Stimulated activated CD8-positive, alpha-beta memory T cell treated with anti-CD3 and anti-CD28 coated beads, Interleukin-12 subunit alpha, Interleukin-12 subunit beta, amount 100 ng/mL, for 24 hours (primary cell): ENCODE data around the gene SMNDC1.
"Not testable (repeated sequence)": the region's sequence is repeated elsewhere in the genome, so short reads cannot be mapped to it uniquely, and the experiment has no call there.

Experiments used
- DNase-seq: peaks from one replicate; pipeline ENCODE4 v3.0.0-alpha.2; 2020; ENCODE audit errors: extremely low read depth

SMNDC1 gene

DNA sequence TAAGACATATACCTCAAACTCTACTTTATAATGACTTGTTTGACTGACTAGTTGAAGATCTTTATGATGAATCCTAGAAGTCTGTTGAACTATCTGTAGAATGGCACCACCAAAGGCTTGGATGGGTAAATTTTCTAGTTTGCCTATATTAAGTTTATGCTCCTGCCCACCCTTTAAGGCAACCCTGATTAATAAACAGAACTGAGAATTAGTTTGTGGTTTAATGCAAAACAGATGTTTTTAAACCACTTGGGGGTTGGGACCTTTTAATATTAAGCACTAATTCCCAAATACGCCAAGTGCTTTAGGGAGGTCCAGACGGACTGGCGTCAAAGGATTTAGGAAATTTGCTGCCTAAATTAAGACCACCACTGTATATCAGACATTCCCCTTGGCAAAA, 20.5 kb downstream of the SMNDC1 start:
- DNase-seq = no peak

GRCh38 chr10:110279407-110279986, 25.2 kb downstream of the SMNDC1 start:
- DNase-seq = no peak

DNA sequence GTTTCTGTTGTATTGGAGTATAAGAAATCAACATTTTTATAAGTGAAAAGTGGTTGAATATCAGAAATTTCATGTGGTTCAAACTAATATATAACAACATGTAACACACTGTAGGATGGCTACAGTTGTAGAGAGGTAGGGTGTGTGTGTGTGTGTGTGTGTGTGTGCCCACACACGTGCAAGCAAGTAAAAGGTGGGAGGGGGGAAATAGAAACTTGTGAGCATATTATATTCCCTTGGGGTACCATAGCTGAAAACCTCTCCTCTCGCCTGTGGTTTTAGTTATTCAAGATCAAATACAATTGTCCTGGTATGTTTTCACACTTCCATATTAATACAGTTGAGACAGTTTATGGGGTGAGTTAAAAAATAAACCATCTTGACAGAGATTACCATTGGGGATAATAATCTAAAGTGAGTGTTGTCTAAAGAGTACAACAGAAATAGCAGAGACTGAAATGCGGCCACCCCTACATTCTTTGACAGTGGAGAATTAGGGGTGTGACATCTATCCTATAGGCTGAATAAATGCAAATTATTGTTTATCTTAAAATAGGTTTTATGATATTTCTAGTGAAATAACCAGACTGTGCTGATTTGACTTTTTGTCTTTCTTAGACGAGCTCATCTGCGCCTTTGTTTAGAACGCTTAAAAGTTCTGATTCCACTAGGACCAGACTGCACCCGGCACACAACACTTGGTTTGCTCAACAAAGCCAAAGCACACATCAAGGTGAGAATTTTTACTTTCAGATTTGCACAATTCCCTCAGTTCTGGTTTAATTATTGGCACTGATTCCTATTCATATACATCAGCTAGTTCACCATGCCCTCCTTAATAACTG, 25.9 kb downstream of the SMNDC1 start:
- DNase-seq = no peak

DNA sequence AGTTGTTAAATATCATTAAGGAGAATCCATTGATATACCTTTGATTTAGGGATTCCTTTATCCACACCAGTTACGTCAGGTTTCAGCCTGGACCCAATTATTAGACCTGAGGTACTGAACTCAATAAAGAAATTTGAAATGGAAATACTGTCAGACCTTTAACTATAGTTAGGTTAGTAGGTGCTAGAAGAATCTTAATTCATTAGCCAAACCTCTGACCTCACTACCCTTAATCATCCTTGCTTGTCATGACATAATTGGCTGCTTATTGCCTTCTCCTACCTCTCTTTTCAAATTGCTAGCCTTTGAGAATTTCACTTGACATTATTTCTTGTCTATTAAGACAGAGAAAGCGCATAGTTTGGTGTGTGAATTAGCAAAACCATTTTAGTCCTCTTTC, 27.1 kb downstream of the SMNDC1 start:
- DNase-seq = no peak

- no peak for DNase-seq
These were observed 28.1 kb downstream of the SMNDC1 start for GRCh38 chr10:110276603-110277002.

- DNase-seq = no peak
These were observed 29.5 kb downstream of the SMNDC1 start for GRCh38 chr10:110275128-110275729.

DNA sequence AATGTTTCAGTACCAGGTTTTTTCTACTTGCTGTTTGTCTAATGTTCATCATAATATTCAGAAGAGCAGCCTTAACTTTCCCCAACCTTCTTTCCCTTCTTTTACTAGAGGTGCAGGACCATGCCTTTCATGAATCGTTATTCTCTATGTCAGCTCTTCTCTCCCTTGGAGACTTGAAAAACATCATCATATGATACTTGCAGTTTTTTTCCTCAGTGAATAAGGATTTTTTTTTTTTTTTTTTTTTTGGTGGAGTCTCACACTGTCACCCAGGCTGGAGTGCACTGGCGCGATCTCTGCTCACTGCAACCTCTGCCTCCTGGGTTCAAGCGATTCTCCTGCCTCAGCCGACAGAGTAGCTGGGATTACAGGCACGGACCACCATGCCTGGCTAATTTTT, 30.1 kb downstream of the SMNDC1 start:
- DNase-seq = no peak

DNA sequence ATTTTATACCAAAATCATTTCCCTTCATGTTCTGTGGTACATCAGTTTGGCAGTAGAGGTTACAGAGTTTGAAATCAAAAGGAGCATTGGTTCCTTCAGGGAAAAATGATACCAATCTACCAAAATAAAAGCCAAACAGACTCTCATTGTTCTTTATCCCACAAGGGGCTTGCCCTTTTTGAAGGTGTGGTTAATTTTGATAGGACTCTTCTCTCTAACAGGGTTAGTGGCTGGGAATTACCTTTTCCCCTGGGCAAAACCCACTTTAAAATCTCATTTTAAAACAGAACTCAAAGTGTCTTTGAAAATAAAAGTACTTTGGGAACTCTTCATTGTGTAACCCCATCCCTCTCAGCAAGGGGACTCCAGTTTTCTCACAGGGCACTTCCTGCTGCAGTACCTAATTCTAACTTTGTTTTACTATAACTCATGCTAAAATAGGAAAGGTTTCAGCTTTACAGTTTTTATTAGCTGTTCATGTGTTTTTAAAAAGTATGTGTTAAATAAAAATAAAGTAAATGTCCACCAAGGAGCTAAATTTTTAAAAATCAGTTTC, 30.6 kb downstream of the SMNDC1 start:
- no peak for DNase-seq

- no peak for DNase-seq
These were observed 31.2 kb downstream of the SMNDC1 start for GRCh38 chr10:110273474-110273873.

DNA sequence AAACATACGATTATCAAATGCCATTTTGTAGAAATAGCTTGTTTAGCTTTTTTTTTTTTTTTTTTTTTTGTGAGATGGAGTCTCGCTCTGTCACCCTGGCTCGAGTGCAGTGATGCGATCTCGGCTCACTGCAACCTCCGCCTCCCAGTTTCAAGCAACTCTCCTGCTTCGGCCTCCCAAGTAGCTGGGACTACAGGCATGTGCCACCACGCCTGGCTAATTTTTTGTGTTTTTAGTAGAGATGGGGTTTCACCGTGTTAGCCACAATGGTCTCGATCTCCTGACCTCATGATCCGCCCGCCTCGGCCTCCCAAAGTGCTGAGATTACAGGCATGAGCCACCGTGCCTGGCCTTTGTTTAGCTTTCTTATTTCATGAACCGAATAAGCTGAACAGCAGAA, 31.7 kb downstream of the SMNDC1 start:
- not testable (repeated sequence) for DNase-seq

DNA sequence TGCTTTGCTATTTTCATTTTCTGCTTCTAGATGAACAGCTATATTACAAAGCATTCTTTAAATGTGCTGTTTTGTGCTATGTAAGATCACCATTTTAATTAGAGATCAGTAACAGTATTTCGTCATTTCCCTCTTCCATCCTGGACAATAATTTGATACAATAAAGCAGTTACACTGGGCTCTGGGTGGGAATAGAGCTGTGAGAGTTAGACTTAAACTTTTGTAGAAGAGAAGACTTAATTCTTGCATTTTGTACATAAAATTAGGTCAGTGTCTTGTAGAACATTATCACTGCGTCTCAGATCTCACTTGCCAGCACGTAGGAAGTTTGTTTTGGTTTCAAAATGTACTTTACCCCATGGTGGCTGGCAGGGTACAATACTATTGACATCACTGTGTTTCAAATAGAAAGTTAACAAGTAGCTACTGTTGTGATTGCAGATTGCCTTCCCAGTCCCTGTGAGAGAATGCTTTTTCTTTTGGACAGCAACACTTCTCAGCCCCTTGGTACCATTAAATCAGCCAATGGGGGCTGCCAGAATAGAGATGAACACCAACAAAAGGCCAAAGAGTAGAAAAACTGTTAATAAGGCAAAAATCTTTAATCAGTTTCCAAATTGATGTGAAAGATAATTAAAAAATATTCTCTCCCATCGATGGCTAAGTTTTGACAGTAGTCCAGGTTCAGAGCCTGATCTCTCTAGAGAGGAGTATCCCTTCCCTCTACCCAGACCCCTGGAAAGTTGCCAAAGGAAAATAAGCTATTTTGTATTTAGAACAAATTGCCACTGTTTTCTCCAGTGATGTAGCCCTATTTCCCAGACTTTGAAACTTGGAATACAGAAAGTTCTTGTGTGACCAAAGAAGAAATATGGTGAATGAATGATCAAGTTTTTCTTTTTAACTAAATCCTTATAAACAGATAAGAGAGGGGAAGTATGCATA, 35.1 kb downstream of the SMNDC1 start:
- no peak for DNase-seq

DNA sequence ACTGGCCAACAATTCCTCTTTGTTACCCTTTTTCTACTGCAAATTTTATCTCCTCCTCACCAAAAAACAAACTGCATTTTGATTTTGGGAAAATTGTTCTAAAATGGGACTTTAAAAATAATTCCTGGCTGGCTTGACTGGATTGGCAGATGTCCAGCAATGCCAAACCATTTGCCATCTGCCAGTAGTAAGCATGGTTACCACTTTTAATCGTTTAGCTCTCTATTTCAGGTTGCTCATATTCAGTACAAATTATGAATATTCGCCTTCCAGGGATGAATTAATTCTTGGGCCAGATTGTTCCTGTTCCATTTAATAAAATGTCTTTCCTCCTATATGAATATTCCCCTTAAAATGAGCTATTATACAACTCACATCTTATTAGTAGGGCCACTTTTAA, 35.7 kb downstream of the SMNDC1 start:
- no peak for DNase-seq

DNA sequence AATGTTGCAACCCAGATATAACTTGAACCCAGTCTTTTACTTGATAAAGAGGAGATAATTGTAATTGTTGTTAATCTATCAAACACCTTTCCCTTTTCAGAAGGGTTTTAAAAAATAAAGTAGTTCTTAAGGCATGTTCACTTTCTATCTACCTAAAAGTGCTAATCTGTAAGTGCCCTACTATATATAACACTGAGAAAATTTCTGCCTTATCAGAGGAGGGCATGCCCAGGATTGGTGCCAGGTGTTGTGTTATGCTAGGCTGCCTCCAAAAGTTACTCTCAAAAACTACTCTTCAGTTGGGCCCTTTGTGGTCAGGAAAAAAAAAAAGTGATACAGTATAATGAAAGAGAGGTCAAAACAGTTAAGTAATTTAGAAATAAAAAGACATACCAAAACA, 36.3 kb downstream of the SMNDC1 start:
- DNase-seq = no peak

GRCh38 chr10:110267276-110267675, 37.4 kb downstream of the SMNDC1 start:
- DNase-seq = no peak

DNA sequence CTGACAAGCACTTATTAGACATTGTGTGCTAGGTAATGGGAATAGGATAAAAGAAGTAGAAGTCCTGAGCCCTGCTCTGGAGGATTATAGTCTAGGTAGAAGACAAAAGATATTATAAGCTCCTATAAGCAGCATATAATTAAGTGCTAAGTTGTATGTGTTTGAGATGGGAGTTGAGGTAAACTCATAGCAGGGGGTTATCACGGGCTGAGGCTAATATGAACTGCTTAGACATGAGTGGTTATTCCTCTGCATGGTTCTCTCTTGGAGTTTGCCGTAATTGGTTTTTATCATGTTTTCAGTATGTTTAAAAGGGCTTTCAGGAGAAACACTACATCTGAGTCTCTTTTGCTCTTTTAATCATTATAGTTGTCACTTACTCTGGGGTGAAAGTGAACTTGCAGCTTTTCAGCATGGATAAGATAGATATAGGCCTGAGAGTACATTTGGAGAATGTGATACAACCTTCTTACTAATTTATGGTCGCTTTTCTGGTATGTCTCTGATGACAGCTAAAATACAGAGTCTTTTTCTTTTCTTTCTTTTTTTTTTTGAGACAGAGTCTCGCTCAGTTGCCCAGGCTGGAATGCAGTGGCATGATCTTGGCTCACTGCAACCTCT, 39.0 kb downstream of the SMNDC1 start:
- DNase-seq = no peak

- DNase-seq = no peak
These were observed 41.6 kb downstream of the SMNDC1 start for GRCh38 chr10:110263164-110263563.

DNA sequence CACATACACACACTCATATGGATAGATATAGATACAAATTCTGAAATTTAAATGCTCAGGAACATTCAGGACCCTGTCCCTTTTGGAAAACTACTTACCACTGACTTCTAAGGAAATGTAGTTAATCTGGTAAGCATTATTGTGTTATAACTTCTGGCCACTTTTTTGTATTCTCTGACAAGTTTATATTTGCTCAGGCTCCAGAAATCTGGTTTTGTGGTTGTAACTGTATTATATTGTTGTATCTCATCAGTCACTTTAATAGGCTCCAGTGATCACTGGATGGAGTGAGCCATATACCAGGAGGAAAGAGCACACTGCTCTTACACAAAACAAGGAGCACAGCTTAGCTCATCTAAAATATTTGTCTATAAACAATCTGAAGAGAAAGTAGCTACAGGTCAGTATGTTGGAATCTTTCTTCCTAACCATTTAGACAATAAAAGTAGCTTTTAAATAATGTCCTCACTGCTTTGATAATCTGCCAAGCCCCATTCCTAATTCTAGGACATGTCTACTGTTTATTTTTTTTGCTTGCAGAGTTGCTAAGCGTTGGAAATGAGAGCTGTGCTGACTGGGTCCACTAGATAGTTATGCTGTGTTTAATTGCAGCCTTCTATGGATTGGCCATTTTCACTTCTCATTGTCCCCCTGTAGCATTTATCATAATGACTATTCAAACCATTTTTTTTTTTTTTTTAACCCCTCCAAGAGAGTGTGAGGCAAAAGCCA, 43.8 kb downstream of the SMNDC1 start:
- no peak for DNase-seq

GRCh38 chr10:110259317-110259716, 45.4 kb downstream of the SMNDC1 start:
- DNase-seq = no peak

- no peak for DNase-seq
These were observed 46.2 kb downstream of the SMNDC1 start for GRCh38 chr10:110258542-110258941.

GRCh38 chr10:110254467-110254866, 50.3 kb downstream of the SMNDC1 start:
- no peak for DNase-seq

GRCh38 chr10:110252151-110252550, 52.6 kb downstream of the SMNDC1 start:
- no peak for DNase-seq
